SK-N-MC (cell line): ENCODE data around the gene SIX5.

Experiments
- EZH2 ChIP-seq: fragments of 200-600 bp; sonication (generic); IDR thresholded peaks from one replicate; pipeline ENCODE4 v1.6.1; 2017; ENCODE audit warnings: antibody characterized with exemption
- FOXP2 ChIP-seq: optimal IDR thresholded peaks from 2 replicates; pipeline ENCODE3; 2011; ENCODE audit warnings: mild to moderate bottlenecking, moderate library complexity; ENCODE audit not compliant: insufficient read depth; ENCODE audit errors: extremely low read length, control extremely low read depth
- POLR2AphosphoS5 ChIP-seq: IDR thresholded peaks from 2 replicates; pipeline ENCODE4 v1.6.1; 2012; ENCODE audit warnings: mild to moderate bottlenecking, low read depth, low read length, borderline replicate concordance

GRCh38 chr19:45754323-45754722 lies 14.7 kb downstream of the SIX5 start:
- TF ChIP-seq EZH2 (no peak), POLR2AphosphoS5 (no peak), FOXP2 (no peak)
